PC-3 (cell line): ENCODE results near the gene ADRA2A. TPM values are rescaled to one million over a fixed set of nuclear protein-coding genes. Genes with fewer than 3 reads are reported as not detected.

Experiments
- ATAC-seq: fragments of 200-7000 bp; cut with Tn5 transposase; 2 replicates; pipeline ENCODE4 v1.9.1; 2020; ENCODE audit warnings: mild to moderate bottlenecking, moderate library complexity
- BruUV-seq: library from RNA; stranded (reverse); fragments of 400-500 nt; replicated peaks from 2 replicates; lab custom pipeline; 2021; lab: Mats Ljungman, UMichigan
- CTCF ChIA-PET: fragments of 300-600 bp; sonication (Branson Sonifier 250); formaldehyde crosslinking; loops from one replicate; lab custom pipeline; 2022; ENCODE audit warnings: antibody characterized with exemption; lab: Charles Lee
- POLR2A ChIA-PET: fragments of 300-600 bp; sonication (Branson Sonifier 250); formaldehyde crosslinking; loops from one replicate; lab custom pipeline; 2022; ENCODE audit warnings: antibody characterized with exemption; ENCODE audit not compliant: unreplicated experiment; lab: Charles Lee
- DNase-seq: peaks from one replicate; pipeline ENCODE4 v3.0.0-alpha.2; 2015
- H2AFZ ChIP-seq: fragments of 300-600 bp; sonication (generic); 2 replicates; pipeline ENCODE4 v1.6.0; 2016; ENCODE audit warnings: antibody characterized with exemption, low read length
- H3F3A ChIP-seq: fragments of 300-600 bp; sonication (generic); one replicate; pipeline ENCODE4 v1.6.0; 2017; ENCODE audit warnings: antibody characterized with exemption, low read length, control low read depth, mild to moderate bottlenecking; ENCODE audit not compliant: unreplicated experiment
- H3K27ac ChIP-seq: fragments of 300-600 bp; sonication (generic); 2 replicates; pipeline ENCODE4 v1.5.1; 2016; ENCODE audit warnings: mild to moderate bottlenecking, low read length
- H3K27me3 ChIP-seq: fragments of 300-600 bp; sonication (generic); 2 replicates; pipeline ENCODE4 v1.6.1; 2016; ENCODE audit warnings: low read length, mixed read lengths
- H3K36me3 ChIP-seq: fragments of 300-600 bp; sonication (generic); 2 replicates; pipeline ENCODE4 v1.6.1; 2016; ENCODE audit warnings: low read depth, mixed run types, low read length, mixed read lengths
- H3K4me1 ChIP-seq: fragments of 300-600 bp; sonication (generic); 2 replicates; pipeline ENCODE4 v1.5.1; 2016; ENCODE audit warnings: low read length; ENCODE audit not compliant: insufficient read depth
- H3K4me2 ChIP-seq: fragments of 300-600 bp; sonication (generic); 2 replicates; pipeline ENCODE4 v1.6.0; 2016; ENCODE audit warnings: low read length
- H3K4me3 ChIP-seq: fragments of 300-600 bp; sonication (generic); 2 replicates; pipeline ENCODE4 v1.5.1; 2016; ENCODE audit warnings: mild to moderate bottlenecking, low read length, mixed read lengths
- H3K79me2 ChIP-seq: fragments of 300-600 bp; sonication (generic); 2 replicates; pipeline ENCODE4 v1.6.1; 2017; ENCODE audit warnings: low read length, mixed read lengths
- H3K9ac ChIP-seq: fragments of 300-600 bp; sonication (generic); 2 replicates; pipeline ENCODE4 v1.6.0; 2016; ENCODE audit warnings: mild to moderate bottlenecking, low read length
- H3K9me2 ChIP-seq: fragments of 300-600 bp; sonication (generic); replicated peaks from 2 replicates; pipeline ENCODE4 v1.6.1; 2016; ENCODE audit warnings: mixed run types, low read length, mixed read lengths
- H3K9me3 ChIP-seq: fragments of 300-600 bp; sonication (generic); 2 replicates; pipeline ENCODE4 v1.6.1; 2016; ENCODE audit warnings: low read length, mixed read lengths
- H4K20me1 ChIP-seq: fragments of 300-600 bp; sonication (generic); 2 replicates; pipeline ENCODE4 v1.6.1; 2016; ENCODE audit warnings: low read length, mixed read lengths
- EZH2 ChIP-seq: fragments of 300-600 bp; sonication (generic); IDR thresholded peaks from one replicate; pipeline ENCODE4 v1.6.1; 2017; ENCODE audit warnings: antibody characterized with exemption, mild to moderate bottlenecking, low read length; ENCODE audit not compliant: unreplicated experiment
- EZH2phosphoT487 ChIP-seq: fragments of 300-600 bp; sonication (generic); IDR thresholded peaks from 2 replicates; pipeline ENCODE4 v1.6.1; 2018; ENCODE audit warnings: mild to moderate bottlenecking, antibody characterized with exemption, low read length, borderline replicate concordance
- intact Hi-C: fragments of 100-400 bp; cut with micrococcal nuclease; formaldehyde crosslinking; loops from 2 replicates; pipeline ENCODE4 v1.9.0; 2023
- total RNA-seq: library from RNA; depleted of rRNA; stranded (reverse); fragments of >200 nt; gene quantifications from 2 replicates; pipeline ENCODE4 v1.2.3, GENCODE V29; 2014
- TF ChIP-seq, protein P1 (sequence below): fragments of 300-600 bp; sonication (generic); conservative IDR thresholded peaks from 2 replicates; pipeline ENCODE4 v1.5.1; 2017; ENCODE audit warnings: antibody characterized with exemption, low read depth, mild to moderate bottlenecking, low read length

ADRA2A gene
- total RNA-seq, 1 experiment from 2014 or later = not detected

- Histone ChIP-seq H4K20me1 (no peaks in the 10 kb centered on the region), H3K4me2 (no peak overlapping the region), H2AFZ (no peak overlapping the region), H3K9me2 (no peaks in the 10 kb centered on the region), H3K36me3 (no peaks in the 10 kb centered on the region), H3K27me3 (no peaks in the 10 kb centered on the region; the same call in 1 of the 2 replicates), H3K27ac (no peak overlapping the region), H3K4me3 (no peak overlapping the region), H3K9ac (no peak overlapping the region), H3K79me2 (no peaks in the 10 kb centered on the region), H3F3A (no peaks in the 10 kb centered on the region), H3K9me3 (no peaks in the 10 kb centered on the region), H3K4me1 (no peaks in the 10 kb centered on the region)
- no TSS peak for BruUV-seq
- CTCF ChIA-PET = no interaction called here
- POLR2A ChIA-PET = interaction anchor here (0.6 kb wide), 1 partner anchor 171 kb away, joined by 4 read pairs; no protein-coding TSS in a partner anchor
- intact Hi-C loops = no loop called here
- DNase-seq (no peak), ATAC-seq (no peak)
- no peak for TF ChIP-seq EZH2
- TF ChIP-seq EZH2phosphoT487 = no peak
- TF ChIP-seq, protein P1, sequence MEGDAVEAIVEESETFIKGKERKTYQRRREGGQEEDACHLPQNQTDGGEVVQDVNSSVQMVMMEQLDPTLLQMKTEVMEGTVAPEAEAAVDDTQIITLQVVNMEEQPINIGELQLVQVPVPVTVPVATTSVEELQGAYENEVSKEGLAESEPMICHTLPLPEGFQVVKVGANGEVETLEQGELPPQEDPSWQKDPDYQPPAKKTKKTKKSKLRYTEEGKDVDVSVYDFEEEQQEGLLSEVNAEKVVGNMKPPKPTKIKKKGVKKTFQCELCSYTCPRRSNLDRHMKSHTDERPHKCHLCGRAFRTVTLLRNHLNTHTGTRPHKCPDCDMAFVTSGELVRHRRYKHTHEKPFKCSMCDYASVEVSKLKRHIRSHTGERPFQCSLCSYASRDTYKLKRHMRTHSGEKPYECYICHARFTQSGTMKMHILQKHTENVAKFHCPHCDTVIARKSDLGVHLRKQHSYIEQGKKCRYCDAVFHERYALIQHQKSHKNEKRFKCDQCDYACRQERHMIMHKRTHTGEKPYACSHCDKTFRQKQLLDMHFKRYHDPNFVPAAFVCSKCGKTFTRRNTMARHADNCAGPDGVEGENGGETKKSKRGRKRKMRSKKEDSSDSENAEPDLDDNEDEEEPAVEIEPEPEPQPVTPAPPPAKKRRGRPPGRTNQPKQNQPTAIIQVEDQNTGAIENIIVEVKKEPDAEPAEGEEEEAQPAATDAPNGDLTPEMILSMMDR = no peak
These were observed 11.2 kb downstream of the ADRA2A start for GRCh38 chr10:111087968-111088505.

DNA sequence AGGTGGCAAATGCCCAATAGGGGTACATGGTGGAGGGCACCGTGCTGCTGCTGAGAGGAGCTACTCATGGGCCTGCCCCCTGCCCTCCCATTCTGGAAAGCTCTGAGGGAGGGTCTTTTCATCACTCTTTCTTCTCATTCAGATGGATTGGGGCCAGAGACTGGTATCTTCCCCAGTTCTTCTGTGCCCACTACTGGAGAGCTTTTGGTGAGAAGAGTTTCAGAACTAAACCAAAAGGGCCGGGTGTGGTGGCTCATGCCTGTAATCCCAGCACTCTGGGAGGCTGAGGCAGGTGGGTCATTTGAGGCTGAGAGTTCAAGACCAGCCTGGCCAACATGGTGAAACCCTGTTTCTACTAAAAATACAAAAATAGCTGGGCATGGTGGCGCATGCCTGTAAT lies 12.5 kb downstream of the ADRA2A start:
- no peaks in the 10 kb centered on the region; the same call in 1 of the 2 replicates for H3K27me3 ChIP-seq
- CTCF ChIA-PET = no interaction called here
- no peaks in the 10 kb centered on the region for H3K79me2 ChIP-seq
- no peak overlapping the region for H3K4me3 ChIP-seq
- no peak for DNase-seq
- H3K4me1 ChIP-seq = no peaks in the 10 kb centered on the region
- H3K36me3 ChIP-seq = no peaks in the 10 kb centered on the region
- no peaks in the 10 kb centered on the region for H3F3A ChIP-seq
- BruUV-seq = no TSS peak
- H3K9me3 ChIP-seq = no peaks in the 10 kb centered on the region
- intact Hi-C loops = no loop called here
- no peak overlapping the region for H3K4me2 ChIP-seq
- no peak overlapping the region for H3K27ac ChIP-seq
- POLR2A ChIA-PET = no interaction called here
- no peak overlapping the region for H2AFZ ChIP-seq
- no peak for ATAC-seq
- H3K9ac ChIP-seq = no peak overlapping the region
- H4K20me1 ChIP-seq = no peaks in the 10 kb centered on the region
- no peaks in the 10 kb centered on the region for H3K9me2 ChIP-seq
- TF ChIP-seq EZH2phosphoT487 (no peak), EZH2 (no peak)
- TF ChIP-seq, protein P1 = no peak

GRCh38 chr10:111091833-111092232 lies 15.0 kb downstream of the ADRA2A start:
- DNase-seq (no peak), ATAC-seq (no peak)
- BruUV-seq = no TSS peak
- Histone ChIP-seq H3K79me2 (no peaks in the 10 kb centered on the region), H3K9me2 (no peaks in the 10 kb centered on the region), H3K4me2 (no peak overlapping the region), H3K4me3 (no peak overlapping the region), H4K20me1 (no peaks in the 10 kb centered on the region), H3K9ac (no peak overlapping the region), H2AFZ (no peak overlapping the region), H3F3A (no peaks in the 10 kb centered on the region), H3K36me3 (no peaks in the 10 kb centered on the region), H3K4me1 (no peaks in the 10 kb centered on the region), H3K27ac (no peak overlapping the region), H3K9me3 (no peaks in the 10 kb centered on the region), H3K27me3 (no peaks in the 10 kb centered on the region; the same call in 1 of the 2 replicates)
- ChIA-PET CTCF (no interaction called here), POLR2A (no interaction called here)
- TF ChIP-seq EZH2phosphoT487 = no peak
- TF ChIP-seq, protein P1 = no peak
- no peak for TF ChIP-seq EZH2
- intact Hi-C loops = no loop called here
